Posterior vena cava (tissue), 2 donors: ENCODE data around the gene FES. TPM values are rescaled to one million over a fixed set of nuclear protein-coding genes. Genes with fewer than 3 reads are reported as not detected.
"Not testable (repeated sequence)": the region's sequence is repeated elsewhere in the genome, so short reads cannot be mapped to it uniquely, and the experiment has no call there.

Source experiments
- DNase-seq: peaks from one replicate; pipeline ENCODE4 v3.0.0-alpha.2; 2020; ENCODE audit warnings: low spot score
- intact Hi-C, 2 donors: fragments of 100-400 bp; cut with DNase I; formaldehyde crosslinking; loops; one replicate each; pipeline versions ENCODE4 v1.14.1 to v1.14.2; 2022 to 2023
- total RNA-seq, 2 donors: library from RNA; stranded (reverse); fragmentation: NEBNext Ultra II Directional; extraction: Animal tissue kit (Norgen Biotek cat#: 25700); gene quantifications; one replicate each; pipeline ENCODE4 v1.2.1, GENCODE V29; 2021
- donor health status: DM: yes; HTN: yes; CAD: no.
- donor health status: DM: yes; HTN: yes; CAD: no.

FES gene
- total RNA-seq, 2 donors from 2014 or later = 31.7 to 41.8 TPM

DNA sequence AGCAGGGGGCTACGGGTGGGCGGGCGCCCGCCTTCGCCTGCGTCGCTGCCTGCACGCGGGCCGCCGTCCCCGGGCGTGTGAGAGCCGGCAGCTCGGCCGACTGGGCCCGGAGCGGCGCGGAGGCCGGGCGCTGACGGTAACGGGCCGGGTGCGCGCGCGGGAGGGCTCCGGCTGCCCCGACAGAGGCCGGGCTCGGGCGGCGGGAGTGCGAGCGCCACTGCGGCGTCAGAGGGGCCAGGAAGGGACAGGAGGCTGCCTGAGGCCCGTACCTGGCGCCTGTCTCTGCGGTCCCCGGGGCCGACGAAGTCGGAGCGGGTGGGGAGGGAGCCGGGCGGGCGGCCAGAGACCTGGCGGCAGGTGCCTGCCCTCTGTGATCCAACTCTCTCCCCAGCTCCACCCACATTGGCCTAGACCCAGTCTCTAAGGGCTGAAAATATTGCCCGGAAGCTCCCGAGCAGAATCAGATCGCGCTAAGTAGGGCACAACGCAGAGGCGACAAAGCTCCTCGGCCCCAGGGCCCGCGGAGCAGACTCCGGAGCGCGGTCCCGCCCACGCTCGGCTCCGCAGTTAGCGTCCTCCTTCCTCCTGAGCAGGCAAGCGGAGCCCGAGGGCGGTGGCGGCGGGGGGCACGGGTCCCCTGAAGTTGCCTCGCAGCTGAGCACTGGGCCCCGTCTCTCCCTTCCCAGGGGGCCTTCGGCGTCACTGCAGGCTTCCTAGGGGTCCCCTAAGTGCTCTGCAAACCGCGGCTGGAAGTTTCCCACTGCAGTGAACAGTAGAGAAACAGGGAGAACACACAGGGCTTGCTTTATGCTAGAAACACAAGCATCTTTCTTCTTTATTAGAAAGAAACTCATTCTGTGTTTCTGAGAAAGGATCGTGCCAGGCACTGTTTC, 18.8 kb downstream of the FES start, which contains the start of gene MAN2A2:
MAN2A2 (plus strand) TSS at position 463 of the 893 bp plus-strand sequence. CDS start 906 bp downstream, outside the sequence.
- DNase-seq = peak; percentile 90
- intact Hi-C loops = no loop called here

GRCh38 chr15:90903733-90904536, 19.6 kb downstream of the FES start:
- intact Hi-C loops = no loop called here
- no peak for DNase-seq

GRCh38 chr15:90904746-90905145, 20.4 kb downstream of the FES start:
- intact Hi-C loops = loop anchor here in 1 of 2 donors (5.0 kb wide), 1 partner anchor 1867 kb away; no protein-coding TSS in a partner anchor

DNA sequence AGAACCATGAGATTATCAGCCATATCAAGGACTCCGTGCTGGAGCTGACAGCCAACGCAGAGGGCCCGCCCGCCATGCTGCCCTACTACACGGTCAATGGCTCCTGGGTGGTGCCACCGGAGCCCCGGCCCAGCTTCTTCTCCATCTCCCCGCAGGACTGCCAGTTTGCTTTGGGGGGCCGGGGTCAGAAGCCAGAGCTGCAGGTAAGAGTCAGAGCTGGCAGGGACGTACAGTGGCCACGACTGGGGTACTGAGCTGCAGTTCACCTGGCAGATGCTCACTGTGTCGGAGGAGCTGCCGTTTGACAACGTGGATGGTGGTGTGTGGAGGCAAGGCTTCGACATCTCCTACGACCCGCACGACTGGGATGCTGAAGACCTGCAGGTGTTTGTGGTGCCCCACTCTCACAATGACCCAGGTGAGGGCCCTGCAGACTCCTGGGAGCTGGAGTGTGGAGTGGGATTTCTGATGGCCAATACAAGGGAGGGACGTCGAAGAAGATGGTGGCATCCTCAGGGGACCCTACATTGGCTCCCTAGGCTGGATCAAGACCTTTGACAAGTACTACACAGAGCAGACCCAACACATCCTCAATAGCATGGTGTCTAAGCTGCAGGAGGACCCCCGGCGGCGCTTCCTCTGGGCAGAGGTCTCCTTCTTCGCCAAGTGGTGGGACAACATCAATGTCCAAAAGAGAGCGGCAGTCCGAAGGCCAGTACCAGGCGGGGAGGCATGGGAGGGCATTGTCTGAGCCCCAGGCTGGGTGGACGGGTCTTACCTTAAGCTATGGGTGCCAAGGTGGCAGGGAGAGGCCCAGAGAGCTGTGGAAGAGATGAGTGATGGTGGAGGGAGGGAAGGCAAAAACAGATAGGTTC, 21.2 kb downstream of the FES start:
- intact Hi-C loops = loop anchor here in 1 of 2 donors (5.0 kb wide), 1 partner anchor 1868 kb away; no protein-coding TSS in a partner anchor
- no peak for DNase-seq

More at GRCh38 chr15:90904746-90905145, 20.4 kb downstream of the FES start:
- no peak for DNase-seq

- intact Hi-C loops = loop anchor here in 1 of 2 donors (5.0 kb wide), 1 partner anchor 1869 kb away; no protein-coding TSS in a partner anchor
- no peak for DNase-seq
These were observed 22.0 kb downstream of the FES start for GRCh38 chr15:90906181-90906849.

DNA sequence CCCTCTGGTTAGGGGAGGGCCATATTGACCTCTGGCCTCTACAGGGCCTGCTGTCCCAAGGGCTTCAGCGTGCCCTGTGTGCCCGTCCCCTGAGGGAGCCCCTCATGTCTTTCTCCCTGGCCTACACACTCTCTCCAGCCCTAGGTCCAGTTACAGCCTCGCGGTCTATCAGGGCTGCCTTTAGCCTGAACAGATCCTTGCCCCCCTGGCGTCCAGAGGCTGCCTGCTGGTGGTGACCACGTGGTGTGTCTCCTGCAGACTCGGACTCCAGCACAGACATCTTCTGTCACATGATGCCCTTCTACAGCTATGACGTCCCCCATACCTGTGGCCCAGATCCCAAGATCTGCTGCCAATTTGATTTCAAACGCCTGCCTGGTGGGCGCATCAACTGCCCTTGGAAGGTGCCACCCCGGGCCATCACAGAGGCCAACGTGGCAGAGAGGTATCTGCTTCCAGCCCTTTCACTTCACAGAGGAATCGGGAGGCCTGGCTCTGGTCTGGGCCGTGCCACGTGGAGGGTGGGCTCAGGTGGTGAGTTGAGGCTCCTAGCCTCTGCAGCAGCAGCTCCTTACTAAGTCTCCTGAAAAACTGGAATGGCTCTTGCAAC, 22.9 kb downstream of the FES start:
- intact Hi-C loops = loop anchor here in 1 of 2 donors (5.0 kb wide), 1 partner anchor 1870 kb away; no protein-coding TSS in a partner anchor
- DNase-seq = no peak

DNA sequence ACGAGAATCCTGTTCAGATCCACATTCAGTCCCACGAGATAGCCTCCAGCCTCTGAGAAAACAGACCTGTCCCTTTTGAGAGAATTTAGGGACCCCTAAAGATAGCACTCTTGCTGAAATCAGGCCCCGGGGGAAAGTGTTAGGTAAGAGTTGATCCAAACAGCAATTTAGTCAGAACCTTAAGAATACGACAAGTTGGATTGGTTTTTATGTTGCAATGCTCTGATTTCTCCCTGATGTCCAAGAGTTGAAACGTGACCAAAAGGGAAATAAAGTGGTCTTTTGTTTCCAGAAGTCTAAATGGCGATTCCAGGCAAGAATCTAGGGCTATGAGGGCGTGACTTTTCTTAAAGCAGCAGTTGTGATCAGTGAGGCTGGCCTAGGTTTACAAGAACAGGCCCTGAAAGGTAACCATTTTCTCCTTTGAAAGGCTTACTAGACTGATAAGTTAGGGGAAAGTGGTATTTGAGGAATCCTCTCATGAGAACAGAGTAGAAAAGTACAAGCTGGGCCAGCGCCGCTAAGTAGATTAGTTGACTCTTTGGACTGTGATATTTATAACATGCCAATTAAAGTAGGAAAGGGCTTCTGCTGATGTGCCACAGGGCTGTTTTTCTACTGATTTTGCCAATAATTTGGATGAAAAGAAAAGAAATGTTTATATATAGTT, 23.7 kb downstream of the FES start:
- intact Hi-C loops = loop anchor here in 1 of 2 donors (5.0 kb wide), 1 partner anchor 1871 kb away; no protein-coding TSS in a partner anchor
- no peak for DNase-seq

DNA sequence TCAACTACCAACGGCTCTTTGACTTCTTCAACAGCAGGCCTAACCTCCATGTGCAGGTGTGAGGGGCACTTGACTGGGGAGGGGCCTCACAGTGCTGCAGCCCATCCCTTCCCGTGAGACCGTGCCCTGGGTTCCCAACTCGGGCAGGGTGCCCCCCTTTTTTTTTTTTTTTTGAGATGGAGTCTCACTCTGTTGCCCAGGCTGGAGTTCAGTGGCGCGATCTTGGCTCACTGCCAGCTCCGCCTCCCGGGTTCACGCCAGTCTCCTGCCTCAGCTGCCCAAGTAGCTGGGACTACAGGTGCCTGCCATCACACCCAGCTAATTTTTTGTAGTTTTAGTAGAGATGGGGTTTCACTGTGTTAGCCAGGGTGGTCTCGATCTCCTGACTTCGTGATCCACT, 25.1 kb downstream of the FES start:
- DNase-seq = not testable (repeated sequence)
- intact Hi-C loops = loop anchor here in 1 of 2 donors (5.0 kb wide), 1 partner anchor 1872 kb away; no protein-coding TSS in a partner anchor

DNA sequence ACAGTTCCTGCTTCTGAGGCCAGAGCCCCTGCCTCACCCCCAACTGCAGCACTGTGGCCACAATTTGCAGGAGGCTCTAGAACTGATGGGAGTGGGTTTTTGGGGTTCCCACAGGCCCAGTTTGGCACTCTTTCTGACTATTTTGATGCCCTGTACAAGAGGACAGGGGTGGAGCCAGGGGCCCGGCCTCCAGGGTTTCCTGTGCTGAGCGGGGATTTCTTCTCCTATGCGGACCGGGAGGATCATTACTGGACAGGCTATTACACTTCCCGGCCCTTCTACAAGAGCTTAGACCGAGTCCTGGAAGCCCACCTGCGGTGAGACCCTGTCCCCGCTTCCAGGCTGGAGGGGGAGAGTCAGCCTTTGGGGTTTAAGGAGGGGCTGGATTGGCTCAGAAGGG, 25.7 kb downstream of the FES start:
- no peak for DNase-seq
- intact Hi-C loops = loop anchor here in 1 of 2 donors (5.0 kb wide), 1 partner anchor 1873 kb away; no protein-coding TSS in a partner anchor

- intact Hi-C loops = no loop called here
- no peak for DNase-seq
These were observed 26.4 kb downstream of the FES start for GRCh38 chr15:90910441-90911301.

DNA sequence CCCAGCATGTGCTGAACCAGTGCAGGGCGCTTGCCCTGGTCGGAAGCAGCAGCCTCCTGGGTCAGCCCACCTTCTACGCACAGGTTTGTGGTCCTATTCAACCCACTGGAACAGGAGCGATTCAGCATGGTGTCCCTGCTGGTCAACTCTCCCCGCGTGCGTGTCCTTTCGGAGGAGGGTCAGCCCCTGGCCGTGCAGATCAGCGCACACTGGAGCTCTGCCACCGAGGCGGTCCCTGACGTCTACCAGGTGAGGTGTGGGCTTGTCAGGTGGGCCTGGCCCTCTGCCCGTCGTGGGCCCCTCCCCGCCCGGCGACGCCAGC, 27.0 kb downstream of the FES start:
- intact Hi-C loops = no loop called here
- no peak for DNase-seq

DNA sequence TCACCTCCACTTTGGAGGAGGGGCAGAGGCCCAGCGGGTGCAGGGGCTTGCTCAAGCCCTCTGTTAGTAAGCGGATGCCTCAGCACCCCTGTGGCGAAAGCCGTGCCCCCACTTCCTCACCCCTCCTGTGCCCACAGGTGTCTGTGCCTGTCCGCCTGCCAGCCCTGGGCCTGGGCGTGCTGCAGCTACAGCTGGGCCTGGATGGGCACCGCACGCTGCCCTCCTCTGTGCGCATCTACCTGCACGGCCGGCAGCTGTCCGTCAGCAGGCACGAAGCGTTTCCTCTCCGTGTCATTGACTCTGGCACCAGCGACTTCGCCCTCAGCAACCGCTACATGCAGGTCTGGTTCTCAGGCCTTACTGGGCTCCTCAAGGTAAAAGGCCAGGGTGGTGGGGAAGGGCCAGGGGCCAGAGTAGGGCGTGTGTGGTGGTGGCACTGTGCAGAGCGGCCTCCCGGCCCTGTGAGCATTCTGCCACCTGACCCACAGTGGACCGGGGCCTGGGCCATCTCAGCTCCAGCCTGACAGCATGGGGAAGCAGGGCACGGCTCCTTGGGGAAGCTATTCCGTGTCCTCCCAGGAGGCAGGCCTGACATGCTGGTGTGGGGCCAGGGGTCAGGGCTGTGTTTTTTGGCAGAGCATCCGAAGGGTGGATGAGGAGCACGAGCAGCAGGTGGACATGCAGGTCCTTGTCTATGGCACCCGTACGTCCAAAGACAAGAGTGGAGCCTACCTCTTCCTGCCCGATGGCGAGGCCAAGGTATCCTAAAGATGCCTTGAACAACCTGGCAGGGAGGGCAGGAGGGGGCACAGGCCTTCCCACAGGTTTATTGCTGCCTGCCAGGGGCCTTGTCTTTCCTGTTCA, 27.8 kb downstream of the FES start:
- intact Hi-C loops = no loop called here
- DNase-seq = no peak

GRCh38 chr15:90912770-90913075, 28.4 kb downstream of the FES start:
- intact Hi-C loops = no loop called here
- no peak for DNase-seq

GRCh38 chr15:90913398-90913944, 29.2 kb downstream of the FES start:
- no peak for DNase-seq
- intact Hi-C loops = no loop called here

- intact Hi-C loops = loop anchor here in 1 of 2 donors (5.0 kb wide), 1 partner anchor 1302 kb away; no protein-coding TSS in a partner anchor
- DNase-seq = no peak
These were observed 30.2 kb downstream of the FES start for GRCh38 chr15:90914305-90915080.
